ENCODE measurements around the gene C14orf132.

C14orf132 gene

GRCh38 chr14:96058576-96059200 lies 19.5 kb downstream of the C14orf132 start:
- ATAC-seq (replicated peaks) = no peak
- Mint-ChIP-seq H3K4me1 (ENCODE audit: low read depth in 2 of 2) (no peaks in the 10 kb centered on the region), H3K9me3 (no peaks in the 10 kb centered on the region), H3K27me3 (peaks cover 51 to 94% of the 10 kb centered on the region in 2 donors), H3K27ac (no peak overlapping the region), H3K36me3 (ENCODE audit: insufficient read depth) (no peaks in the 10 kb centered on the region), H3K4me3 (no peak overlapping the region)
- DNase-seq = no peak

GRCh38 chr14:96059519-96060135 lies 20.5 kb downstream of the C14orf132 start:
- Mint-ChIP-seq H3K4me3 (no peak overlapping the region), H3K9me3 (no peaks in the 10 kb centered on the region), H3K27me3 (peaks cover 59 to 86% of the 10 kb centered on the region in 2 donors), H3K36me3 (ENCODE audit: insufficient read depth) (no peaks in the 10 kb centered on the region), H3K27ac (no peak overlapping the region), H3K4me1 (ENCODE audit: low read depth in 2 of 2) (no peaks in the 10 kb centered on the region)
- no peak for DNase-seq
- ATAC-seq (replicated peaks) = no peak

- no peak for ATAC-seq (replicated peaks)
- Mint-ChIP-seq H3K4me3 (no peak overlapping the region), H3K4me1 (ENCODE audit: low read depth in 2 of 2) (no peaks in the 10 kb centered on the region), H3K36me3 (ENCODE audit: insufficient read depth) (no peaks in the 10 kb centered on the region), H3K27me3 (peaks cover 62 to 85% of the 10 kb centered on the region in 2 donors), H3K27ac (no peak overlapping the region), H3K9me3 (no peaks in the 10 kb centered on the region)
- no peak for DNase-seq
Measured at GRCh38 chr14:96060186-96060933, 21.2 kb downstream of the C14orf132 start.

- Mint-ChIP-seq H3K27me3 (peaks cover 70 to 83% of the 10 kb centered on the region in 2 donors), H3K27ac (no peak overlapping the region), H3K9me3 (no peaks in the 10 kb centered on the region), H3K4me3 (no peak overlapping the region), H3K36me3 (ENCODE audit: insufficient read depth) (no peaks in the 10 kb centered on the region), H3K4me1 (ENCODE audit: low read depth in 2 of 2) (no peaks in the 10 kb centered on the region)
- no peak for DNase-seq
- no peak for ATAC-seq (replicated peaks)
Measured at GRCh38 chr14:96062010-96062409, 22.8 kb downstream of the C14orf132 start.

GRCh38 chr14:96062506-96062905 lies 23.3 kb downstream of the C14orf132 start:
- ATAC-seq (replicated peaks) = no peak
- H3K27me3 Mint-ChIP-seq = peaks cover 70 to 87% of the 10 kb centered on the region in 2 donors
- no peaks in the 10 kb centered on the region for H3K36me3 Mint-ChIP-seq (ENCODE audit: insufficient read depth)

GRCh38 chr14:96064866-96065265 lies 25.7 kb downstream of the C14orf132 start:
- ATAC-seq (replicated peaks) = no peak
- no peak overlapping the region for H3K4me3 Mint-ChIP-seq
- no peak overlapping the region for H3K27ac Mint-ChIP-seq
- no peaks in the 10 kb centered on the region for H3K4me1 Mint-ChIP-seq (ENCODE audit: low read depth in 2 of 2)
- H3K9me3 Mint-ChIP-seq = no peaks in the 10 kb centered on the region
- H3K27me3 Mint-ChIP-seq = peaks cover 60 to 80% of the 10 kb centered on the region in 2 donors
- no peak for DNase-seq
- H3K36me3 Mint-ChIP-seq (ENCODE audit: insufficient read depth) = no peaks in the 10 kb centered on the region

More at GRCh38 chr14:96062506-96062905, 23.3 kb downstream of the C14orf132 start:
- Mint-ChIP-seq H3K4me1 (ENCODE audit: low read depth in 2 of 2) (no peaks in the 10 kb centered on the region), H3K4me3 (no peak overlapping the region), H3K27ac (no peak overlapping the region), H3K9me3 (no peaks in the 10 kb centered on the region)
- no peak for DNase-seq

- no peak for DNase-seq
- peaks cover 58 to 80% of the 10 kb centered on the region in 2 donors for H3K27me3 Mint-ChIP-seq
Measured at GRCh38 chr14:96065661-96066459, 26.7 kb downstream of the C14orf132 start.

GRCh38 chr14:96066976-96067375 lies 27.8 kb downstream of the C14orf132 start:
- Mint-ChIP-seq H3K27me3 (peaks cover 50 to 80% of the 10 kb centered on the region in 2 donors), H3K4me3 (no peak overlapping the region), H3K27ac (no peak overlapping the region), H3K36me3 (ENCODE audit: insufficient read depth) (no peaks in the 10 kb centered on the region), H3K4me1 (ENCODE audit: low read depth in 2 of 2) (no peaks in the 10 kb centered on the region), H3K9me3 (no peaks in the 10 kb centered on the region)
- no peak for DNase-seq
- no peak for ATAC-seq (replicated peaks)

More at GRCh38 chr14:96065661-96066459, 26.7 kb downstream of the C14orf132 start:
- no peaks in the 10 kb centered on the region for H3K9me3 Mint-ChIP-seq
- no peak for ATAC-seq (replicated peaks)
- no peak overlapping the region for H3K27ac Mint-ChIP-seq
- no peaks in the 10 kb centered on the region for H3K36me3 Mint-ChIP-seq (ENCODE audit: insufficient read depth)
- no peak overlapping the region for H3K4me3 Mint-ChIP-seq
- H3K4me1 Mint-ChIP-seq (ENCODE audit: low read depth in 2 of 2) = no peaks in the 10 kb centered on the region

GRCh38 chr14:96067985-96068930 lies 29.1 kb downstream of the C14orf132 start:
- H3K4me3 Mint-ChIP-seq = no peak overlapping the region

GRCh38 chr14:96069421-96069820 lies 30.3 kb downstream of the C14orf132 start:
- Mint-ChIP-seq H3K36me3 (ENCODE audit: insufficient read depth) (no peaks in the 10 kb centered on the region), H3K4me3 (no peak overlapping the region), H3K4me1 (ENCODE audit: low read depth in 2 of 2) (no peaks in the 10 kb centered on the region), H3K27me3 (peaks cover 27 to 64% of the 10 kb centered on the region in 2 donors), H3K27ac (no peak overlapping the region), H3K9me3 (peaks cover 0 to 2% of the 10 kb centered on the region in 2 donors)
- ATAC-seq (replicated peaks) = no peak
- DNase-seq = no peak

More at GRCh38 chr14:96067985-96068930, 29.1 kb downstream of the C14orf132 start:
- no peak for ATAC-seq (replicated peaks)
- DNase-seq = no peak
- Mint-ChIP-seq H3K27ac (no peak overlapping the region), H3K4me1 (ENCODE audit: low read depth in 2 of 2) (no peaks in the 10 kb centered on the region), H3K9me3 (no peaks in the 10 kb centered on the region), H3K36me3 (ENCODE audit: insufficient read depth) (no peaks in the 10 kb centered on the region), H3K27me3 (peaks cover 38 to 70% of the 10 kb centered on the region in 2 donors)

- peaks cover 16 to 59% of the 10 kb centered on the region in 2 donors for H3K27me3 Mint-ChIP-seq
- H3K27ac Mint-ChIP-seq = no peak overlapping the region
- no peaks in the 10 kb centered on the region for H3K36me3 Mint-ChIP-seq (ENCODE audit: insufficient read depth)
- H3K4me3 Mint-ChIP-seq = no peak overlapping the region
- H3K9me3 Mint-ChIP-seq = peaks cover 0 to 2% of the 10 kb centered on the region in 2 donors
- DNase-seq = no peak
- ATAC-seq (replicated peaks) = no peak
- H3K4me1 Mint-ChIP-seq (ENCODE audit: low read depth in 2 of 2) = no peaks in the 10 kb centered on the region
Measured at GRCh38 chr14:96071561-96071960, 32.4 kb downstream of the C14orf132 start.

- H3K27ac Mint-ChIP-seq = no peak overlapping the region
- H3K9me3 Mint-ChIP-seq = peaks cover 0 to 2% of the 10 kb centered on the region in 2 donors
Measured at GRCh38 chr14:96072076-96072475, 32.9 kb downstream of the C14orf132 start.

More at GRCh38 chr14:96072076-96072475, 32.9 kb downstream of the C14orf132 start:
- Mint-ChIP-seq H3K36me3 (ENCODE audit: insufficient read depth) (no peaks in the 10 kb centered on the region), H3K4me3 (no peak overlapping the region), H3K4me1 (ENCODE audit: low read depth in 2 of 2) (no peaks in the 10 kb centered on the region), H3K27me3 (peaks cover 21 to 59% of the 10 kb centered on the region in 2 donors)
- no peak for ATAC-seq (replicated peaks)
- DNase-seq = no peak
